ENCODE measurements around the gene RNF141.

DNA sequence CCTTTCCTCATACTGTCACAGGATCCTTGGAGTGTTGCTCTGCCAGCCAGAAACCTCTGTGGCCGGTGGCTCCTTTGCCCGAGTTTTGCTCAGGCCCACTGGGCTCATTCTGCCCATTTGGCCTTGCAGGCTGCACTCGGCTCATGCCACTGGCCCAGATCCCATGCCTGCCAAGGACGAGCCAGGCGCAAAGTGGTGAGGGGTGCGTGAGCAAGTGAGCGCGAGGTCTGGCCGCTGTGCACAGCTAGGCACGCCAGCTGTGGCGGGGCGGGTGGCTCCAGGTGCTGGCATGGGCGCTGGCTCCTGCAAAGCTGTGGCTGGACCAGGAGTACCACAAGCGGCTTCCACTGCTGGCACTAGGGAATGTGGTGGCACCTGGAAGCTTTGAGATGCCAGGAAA, 2.8 kb upstream of the RNF141 start:
- no peak for TF ChIP-seq CTCF (IDR thresholded peaks at IDR 0.05; ENCODE audit: extremely low read depth in 1 of 2, insufficient read depth in 1 of 2, low read depth in 1 of 2, low read length in 2 of 2)
- TF ChIP-seq POLR2A (IDR thresholded peaks at IDR 0.05; ENCODE audit: low read depth, low read length), result no peak
- TF ChIP-seq MAX (IDR thresholded peaks at IDR 0.05; ENCODE audit: insufficient read depth, insufficient read length), result no peak
- TF ChIP-seq POLR2AphosphoS5 (IDR thresholded peaks at IDR 0.05; ENCODE audit: insufficient read depth, low read depth, low read length), result no peak
